GM23248 (cell line): ENCODE measurements around the gene PLXNB3. TPM values are rescaled to one million over a fixed set of nuclear protein-coding genes. Genes with fewer than 3 reads are reported as not detected.

Experiments
- DNase-seq: peaks from one replicate; pipeline ENCODE4 v3.0.0-alpha.2; 2015
- H2AFZ ChIP-seq: fragments of 200-600 bp; sonication (generic); 2 replicates; pipeline ENCODE4 v1.6.1; 2016; ENCODE audit warnings: antibody characterized with exemption
- H3F3A ChIP-seq: fragments of 200-600 bp; sonication (generic); 2 replicates; pipeline ENCODE4 v1.6.1; 2016; ENCODE audit warnings: mild to moderate bottlenecking, antibody characterized with exemption, mixed run types; ENCODE audit not compliant: insufficient read depth
- H3K27ac ChIP-seq: fragments of 200-600 bp; sonication (generic); 2 replicates; pipeline ENCODE4 v1.5.1; 2016; ENCODE audit warnings: mild to moderate bottlenecking
- H3K27me3 ChIP-seq: fragments of 200-600 bp; sonication (generic); replicated peaks from 2 replicates; pipeline ENCODE4 v1.6.1; 2016; ENCODE audit warnings: mild to moderate bottlenecking; ENCODE audit not compliant: insufficient read depth
- H3K36me3 ChIP-seq: fragments of 200-600 bp; sonication (generic); 2 replicates; pipeline ENCODE4 v1.6.1; 2016; ENCODE audit warnings: low read depth, mild to moderate bottlenecking
- H3K4me1 ChIP-seq: fragments of 200-600 bp; sonication (generic); 2 replicates; pipeline ENCODE4 v1.6.1; 2016; ENCODE audit warnings: mild to moderate bottlenecking; ENCODE audit not compliant: insufficient read depth
- H3K4me2 ChIP-seq: fragments of 200-600 bp; sonication (generic); one replicate; pipeline ENCODE4 v1.6.1; 2016; ENCODE audit warnings: mild to moderate bottlenecking; ENCODE audit not compliant: unreplicated experiment
- H3K4me3 ChIP-seq: fragments of 200-600 bp; sonication (generic); 2 replicates; pipeline ENCODE4 v1.5.1; 2016; ENCODE audit warnings: mild to moderate bottlenecking
- H3K79me2 ChIP-seq: fragments of 200-600 bp; sonication (generic); 2 replicates; pipeline ENCODE4 v1.6.1; 2016; ENCODE audit warnings: mild to moderate bottlenecking; ENCODE audit not compliant: insufficient read depth
- H3K9ac ChIP-seq: fragments of 200-600 bp; sonication (generic); 2 replicates; pipeline ENCODE4 v1.6.1; 2016; ENCODE audit warnings: mild to moderate bottlenecking
- H3K9me2 ChIP-seq: fragments of 200-600 bp; sonication (generic); 2 replicates; pipeline ENCODE4 v1.6.1; 2016; ENCODE audit warnings: mixed run types, mild to moderate bottlenecking, moderate library complexity; ENCODE audit not compliant: insufficient read depth
- H3K9me3 ChIP-seq: fragments of 200-600 bp; sonication (generic); one replicate; pipeline ENCODE4 v1.6.1; 2017; ENCODE audit warnings: low read depth
- H4K20me1 ChIP-seq: fragments of 200-600 bp; sonication (generic); 2 replicates; pipeline ENCODE4 v1.6.0; 2016; ENCODE audit not compliant: insufficient read depth
- EZH2 ChIP-seq: fragments of 200-600 bp; sonication (generic); IDR thresholded peaks from 2 replicates; pipeline ENCODE4 v1.6.1; 2018; ENCODE audit warnings: antibody characterized with exemption, mild to moderate bottlenecking; ENCODE audit not compliant: insufficient read depth, poor library complexity, severe bottlenecking
- EZH2phosphoT487 ChIP-seq: fragments of 200-600 bp; sonication (generic); IDR thresholded peaks from 2 replicates; pipeline ENCODE4 v1.6.1; 2018; ENCODE audit warnings: antibody characterized with exemption, moderate library complexity, mild to moderate bottlenecking, low read depth; ENCODE audit not compliant: insufficient read depth
- WGBS, 2 experiments: methylation state at CpG; one replicate each; pipeline ENCODE4 v1.1.6; 2015 to 2017; ENCODE audit warnings: low lambda C conversion rate in 2 of 2, low coverage in 1 of 2; ENCODE audit errors: missing lambda C conversion rate in 2 of 2; 5-methylcytosine and 5-hydroxymethylcytosine counted together
- in situ Hi-C: fragments of 300-500 bp; cut with MboI; formaldehyde crosslinking; loops from 2 replicates; pipeline ENCODE4 v1.15.0; 2020
- polyA plus RNA-seq: library from polyadenylated mRNA; unstranded; fragments of >200 nt; fragmentation: Nextera tagmentation; extraction: Ambion mirVana; gene quantifications from 2 replicates; pipeline ENCODE4 v1.2.1, GENCODE V29; 2016
- total RNA-seq: library from RNA; depleted of rRNA; stranded (reverse); fragments of >200 nt; shearing (Covaris generic); gene quantifications from 2 replicates; pipeline ENCODE4 v1.2.3, GENCODE V29; 2014

Gene PLXNB3
- total and polyA plus RNA-seq, 2 experiments from 2014 or later, result 8.8 to 12.5 TPM

DNA sequence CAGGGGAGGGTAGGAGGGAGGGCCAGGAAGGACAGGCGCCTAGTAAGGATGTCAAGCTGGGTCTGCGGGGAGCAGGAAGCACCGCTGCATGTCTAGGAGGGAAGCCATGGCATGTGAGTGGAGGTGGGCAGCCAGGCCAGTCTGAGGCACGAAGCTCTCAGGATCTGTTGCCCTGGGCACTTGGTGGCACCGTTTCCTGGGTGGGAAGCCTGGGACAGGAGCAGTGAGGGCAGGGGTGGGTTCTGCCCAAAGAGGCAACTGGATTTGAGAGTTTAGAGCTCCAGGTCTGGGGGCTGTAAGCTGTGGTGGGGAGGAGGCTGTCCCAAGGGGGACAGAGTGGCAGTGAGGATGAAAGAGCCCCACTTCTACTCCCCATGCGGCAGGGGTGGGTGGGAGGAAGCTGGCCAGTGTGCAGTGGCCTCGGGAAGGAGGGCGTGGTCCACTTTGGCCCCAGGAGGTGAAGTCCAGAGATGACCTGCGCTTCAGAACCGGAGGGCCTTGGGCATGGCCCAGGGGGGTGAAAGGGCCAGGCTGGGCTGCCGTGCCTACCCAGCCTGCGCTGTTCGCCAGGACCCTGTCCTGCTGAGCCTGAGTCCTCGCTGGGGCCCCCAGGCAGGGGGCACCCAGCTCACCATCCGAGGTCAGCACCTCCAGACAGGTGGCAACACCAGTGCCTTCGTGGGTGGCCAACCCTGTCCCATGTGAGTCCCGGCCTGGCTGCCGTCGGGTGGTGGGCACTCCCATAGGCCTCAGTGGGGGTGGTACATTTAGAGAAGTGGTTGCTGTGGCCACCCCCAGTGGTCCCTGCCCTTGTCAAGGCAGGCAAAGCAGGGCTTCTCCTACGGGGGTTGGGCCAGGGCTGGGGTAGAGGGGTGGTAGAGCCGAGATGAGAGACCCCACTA is 8.5 kb downstream of the PLXNB3 start:
- Histone ChIP-seq H3K36me3 (no peaks in the 10 kb centered on the region), H3K9ac (no peak overlapping the region), H4K20me1 (no peaks in the 10 kb centered on the region), H3K4me1 (no peaks in the 10 kb centered on the region), H3K4me3 (no peak overlapping the region), H3K27me3 (no peaks in the 10 kb centered on the region), H3K79me2 (no peaks in the 10 kb centered on the region), H3F3A (no peaks in the 10 kb centered on the region), H3K27ac (no peak overlapping the region), H2AFZ (no peak overlapping the region), H3K9me3 (no peaks in the 10 kb centered on the region), H3K4me2 (no peak overlapping the region), H3K9me2 (no peaks in the 10 kb centered on the region)
- in situ Hi-C loops, result no loop called here
- WGBS, 2 experiments, result 82 to 86% methylated on average over 10 to 12 of the region's 21 CpGs
- TF ChIP-seq EZH2phosphoT487 (no peak), EZH2 (no peak)
- no peak for DNase-seq

DNA sequence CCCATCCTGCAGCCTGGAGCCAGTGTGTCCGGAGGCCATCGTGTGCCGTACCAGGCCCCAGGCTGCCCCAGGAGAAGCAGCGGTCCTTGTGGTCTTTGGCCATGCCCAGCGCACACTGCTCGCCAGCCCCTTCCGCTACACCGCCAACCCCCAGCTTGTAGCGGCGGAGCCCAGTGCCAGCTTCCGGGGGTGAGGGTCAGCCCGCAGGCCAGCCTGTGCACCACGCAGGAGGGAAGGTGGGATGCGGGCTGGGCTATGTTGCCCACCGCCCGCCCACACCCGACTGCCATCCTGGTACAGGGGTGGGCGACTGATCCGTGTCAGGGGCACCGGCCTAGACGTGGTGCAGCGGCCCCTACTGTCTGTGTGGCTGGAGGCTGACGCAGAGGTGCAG is 9.2 kb downstream of the PLXNB3 start:
- Histone ChIP-seq H3K79me2 (no peaks in the 10 kb centered on the region), H4K20me1 (no peaks in the 10 kb centered on the region), H3K36me3 (no peaks in the 10 kb centered on the region), H3K9me3 (no peaks in the 10 kb centered on the region), H3K4me2 (no peak overlapping the region), H3K9me2 (no peaks in the 10 kb centered on the region), H2AFZ (no peak overlapping the region), H3K4me1 (no peaks in the 10 kb centered on the region), H3K9ac (no peak overlapping the region), H3F3A (no peaks in the 10 kb centered on the region), H3K4me3 (no peak overlapping the region), H3K27me3 (no peaks in the 10 kb centered on the region), H3K27ac (no peak overlapping the region)
- in situ Hi-C loops, result no loop called here
- WGBS, 2 experiments, result 96% methylated on average over 9 of the region's 23 CpGs; no CpG with 5 or more reads in 1 of the 2 experiments
- TF ChIP-seq EZH2phosphoT487 (no peak), EZH2 (no peak)
- DNase-seq, result no peak

DNA sequence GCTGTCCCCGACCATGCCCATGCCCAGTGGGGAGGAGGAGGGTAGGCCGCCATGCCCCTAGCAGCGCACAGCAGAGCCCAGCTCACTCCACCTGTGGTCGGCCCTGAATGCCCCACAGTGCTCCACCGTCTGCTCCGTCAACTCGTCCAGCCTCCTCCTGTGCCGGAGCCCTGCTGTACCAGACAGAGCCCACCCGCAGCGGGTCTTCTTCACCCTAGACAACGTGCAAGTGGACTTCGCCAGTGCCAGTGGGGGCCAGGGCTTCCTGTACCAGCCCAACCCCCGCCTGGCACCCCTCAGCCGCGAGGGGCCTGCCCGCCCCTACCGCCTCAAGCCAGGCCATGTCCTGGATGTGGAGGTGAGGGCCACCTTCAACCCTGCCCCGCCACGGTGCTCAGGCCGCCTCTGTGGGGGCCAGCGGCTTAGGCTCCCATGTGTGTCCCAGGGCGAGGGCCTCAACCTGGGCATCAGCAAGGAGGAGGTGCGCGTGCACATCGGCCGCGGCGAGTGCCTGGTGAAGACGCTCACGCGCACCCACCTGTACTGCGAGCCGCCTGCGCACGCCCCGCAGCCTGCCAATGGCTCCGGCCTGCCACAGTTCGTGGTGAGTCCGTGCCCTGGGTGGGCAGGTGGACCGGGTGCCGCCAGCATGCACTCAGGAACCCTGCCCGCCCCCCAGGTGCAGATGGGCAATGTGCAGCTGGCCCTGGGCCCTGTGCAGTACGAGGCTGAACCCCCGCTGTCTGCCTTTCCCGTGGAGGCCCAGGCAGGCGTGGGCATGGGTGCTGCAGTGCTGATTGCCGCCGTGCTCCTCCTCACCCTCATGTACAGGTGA is 9.9 kb downstream of the PLXNB3 start:
- Histone ChIP-seq H3K27ac (no peak overlapping the region), H3K4me3 (no peak overlapping the region), H3K9me2 (no peaks in the 10 kb centered on the region), H3F3A (no peaks in the 10 kb centered on the region), H4K20me1 (no peaks in the 10 kb centered on the region), H3K9ac (no peak overlapping the region), H3K36me3 (no peaks in the 10 kb centered on the region), H2AFZ (no peak overlapping the region), H3K79me2 (no peaks in the 10 kb centered on the region), H3K4me1 (no peaks in the 10 kb centered on the region), H3K4me2 (no peak overlapping the region), H3K27me3 (no peaks in the 10 kb centered on the region), H3K9me3 (no peaks in the 10 kb centered on the region)
- DNase-seq, result no peak
- TF ChIP-seq EZH2phosphoT487 (no peak), EZH2 (no peak)
- in situ Hi-C loops, result no loop called here
- 96 to 100% methylated on average over 8 to 27 of the region's 48 CpGs for WGBS, 2 experiments

DNA sequence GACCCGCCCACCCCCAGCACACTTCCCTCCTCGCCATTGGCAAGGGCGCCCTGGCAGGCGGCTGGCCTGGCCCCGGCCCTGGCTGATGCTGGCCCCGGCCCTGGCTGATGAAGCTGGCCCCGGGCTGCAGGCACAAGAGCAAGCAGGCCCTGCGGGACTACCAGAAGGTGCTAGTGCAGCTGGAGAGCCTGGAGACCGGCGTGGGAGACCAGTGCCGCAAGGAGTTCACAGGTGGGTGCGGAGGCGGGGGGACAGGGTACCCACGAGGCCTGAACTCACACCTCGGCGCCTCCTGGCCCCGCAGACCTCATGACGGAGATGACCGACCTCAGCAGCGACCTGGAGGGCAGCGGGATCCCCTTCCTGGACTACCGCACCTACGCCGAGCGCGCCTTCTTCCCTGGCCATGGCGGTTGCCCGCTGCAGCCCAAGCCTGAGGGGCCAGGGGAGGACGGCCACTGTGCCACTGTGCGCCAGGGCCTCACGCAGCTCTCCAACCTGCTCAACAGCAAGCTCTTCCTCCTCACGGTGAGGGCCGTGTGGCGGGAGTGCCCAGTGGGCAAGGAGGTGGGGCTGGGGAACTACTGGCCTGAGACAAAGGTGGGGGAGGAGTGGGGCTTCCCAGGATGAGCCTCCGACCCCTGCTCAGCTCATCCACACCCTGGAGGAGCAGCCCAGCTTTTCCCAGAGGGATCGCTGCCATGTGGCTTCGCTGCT is 10.7 kb downstream of the PLXNB3 start:
- H3K9me2 ChIP-seq, result no peaks in the 10 kb centered on the region

More for the DNA sequence above, 10.7 kb downstream of the PLXNB3 start:
- Histone ChIP-seq H3F3A (no peaks in the 10 kb centered on the region), H3K9ac (no peak overlapping the region), H3K4me3 (no peak overlapping the region), H3K79me2 (no peaks in the 10 kb centered on the region), H4K20me1 (no peaks in the 10 kb centered on the region), H3K27me3 (no peaks in the 10 kb centered on the region), H3K4me1 (no peaks in the 10 kb centered on the region), H3K36me3 (no peaks in the 10 kb centered on the region), H3K4me2 (no peak overlapping the region), H2AFZ (no peak overlapping the region), H3K9me3 (no peaks in the 10 kb centered on the region), H3K27ac (no peak overlapping the region)
- in situ Hi-C loops, result no loop called here
- no peak for DNase-seq
- TF ChIP-seq EZH2phosphoT487 (no peak), EZH2 (no peak)
- 98 to 99% methylated on average over 8 to 10 of the region's 37 CpGs for WGBS, 2 experiments
